SK-N-MC (cell line): ENCODE data around the gene GRIP2.
"Not testable (repeated sequence)": the region's sequence is repeated elsewhere in the genome, so short reads cannot be mapped to it uniquely, and the experiment has no call there.

Experiments used
- DNase-seq: peaks from one replicate; pipeline ENCODE4 v3.0.0-alpha.2; 2011; ENCODE audit warnings: low read depth, low spot score
- H3K27ac ChIP-seq: fragments of 200-600 bp; sonication (generic); 2 replicates; pipeline ENCODE4 v1.5.1; 2016; ENCODE audit warnings: mixed run types
- H3K36me3 ChIP-seq: fragments of 200-600 bp; sonication (generic); 2 replicates; pipeline ENCODE4 v1.6.1; 2017; ENCODE audit warnings: antibody characterized with exemption, low read length, mixed read lengths; ENCODE audit not compliant: insufficient read depth
- H3K4me3 ChIP-seq: fragments of 200-600 bp; sonication (generic); 2 replicates; pipeline ENCODE4 v1.5.1; 2016
- H3K9ac ChIP-seq: fragments of 200-600 bp; sonication (generic); 2 replicates; pipeline ENCODE4 v1.8.0; 2017; ENCODE audit warnings: mixed run types, mixed read lengths; ENCODE audit not compliant: insufficient read length
- H3K9me3 ChIP-seq: fragments of 200-600 bp; sonication (generic); 2 replicates; pipeline ENCODE4 v1.6.1; 2017; ENCODE audit warnings: low read depth, mild to moderate bottlenecking, antibody characterized with exemption, low read length, moderate library complexity, mixed read lengths
- EZH2 ChIP-seq: fragments of 200-600 bp; sonication (generic); IDR thresholded peaks from one replicate; pipeline ENCODE4 v1.6.1; 2017; ENCODE audit warnings: antibody characterized with exemption
- FOXP2 ChIP-seq: optimal IDR thresholded peaks from 2 replicates; pipeline ENCODE3; 2011; ENCODE audit warnings: mild to moderate bottlenecking, moderate library complexity; ENCODE audit not compliant: insufficient read depth; ENCODE audit errors: extremely low read length, control extremely low read depth
- POLR2AphosphoS5 ChIP-seq: IDR thresholded peaks from 2 replicates; pipeline ENCODE4 v1.6.1; 2012; ENCODE audit warnings: mild to moderate bottlenecking, low read depth, low read length, borderline replicate concordance

The GRIP2 gene

GRCh38 chr3:14522129-14522691 is 17.9 kb downstream of the GRIP2 start:
- TF ChIP-seq FOXP2 (no peak), EZH2 (no peak), POLR2AphosphoS5 (no peak)
- Histone ChIP-seq H3K4me3 (no peak overlapping the region), H3K9ac (no peak overlapping the region)

GRCh38 chr3:14521611-14522010 is 18.5 kb downstream of the GRIP2 start:
- H3K36me3 ChIP-seq = no peaks in the 10 kb centered on the region
- no peaks in the 10 kb centered on the region for H3K9me3 ChIP-seq
- no peak overlapping the region for H3K9ac ChIP-seq
- H3K4me3 ChIP-seq = no peak overlapping the region
- TF ChIP-seq POLR2AphosphoS5 (no peak), FOXP2 (no peak), EZH2 (no peak)
- no peak for DNase-seq
- no peak overlapping the region for H3K27ac ChIP-seq

More at GRCh38 chr3:14522129-14522691, 17.9 kb downstream of the GRIP2 start:
- Histone ChIP-seq H3K27ac (no peak overlapping the region), H3K9me3 (no peaks in the 10 kb centered on the region), H3K36me3 (no peaks in the 10 kb centered on the region)
- no peak for DNase-seq

- H3K27ac ChIP-seq = no peak overlapping the region
- H3K4me3 ChIP-seq = no peak overlapping the region
- no peak for DNase-seq
- H3K9ac ChIP-seq = no peak overlapping the region
- TF ChIP-seq EZH2 = no peak
- TF ChIP-seq FOXP2 = no peak
- TF ChIP-seq POLR2AphosphoS5 = no peak
- H3K9me3 ChIP-seq = no peaks in the 10 kb centered on the region
- H3K36me3 ChIP-seq = no peaks in the 10 kb centered on the region
Observed at GRCh38 chr3:14520967-14521366, 19.2 kb downstream of the GRIP2 start.

GRCh38 chr3:14520149-14520548 is 20.0 kb downstream of the GRIP2 start:
- Histone ChIP-seq H3K36me3 (no peaks in the 10 kb centered on the region), H3K4me3 (no peak overlapping the region), H3K27ac (no peak overlapping the region), H3K9me3 (no peaks in the 10 kb centered on the region), H3K9ac (no peak overlapping the region)
- DNase-seq = no peak
- no peak for TF ChIP-seq EZH2
- TF ChIP-seq FOXP2 = no peak
- no peak for TF ChIP-seq POLR2AphosphoS5

GRCh38 chr3:14519406-14519805 is 20.7 kb downstream of the GRIP2 start:
- TF ChIP-seq FOXP2 (no peak), POLR2AphosphoS5 (no peak), EZH2 (no peak)
- DNase-seq = no peak
- Histone ChIP-seq H3K36me3 (no peaks in the 10 kb centered on the region), H3K9me3 (no peaks in the 10 kb centered on the region), H3K4me3 (no peak overlapping the region), H3K27ac (no peak overlapping the region), H3K9ac (no peak overlapping the region)

GRCh38 chr3:14518893-14519292 is 21.2 kb downstream of the GRIP2 start:
- TF ChIP-seq FOXP2 (no peak), EZH2 (no peak), POLR2AphosphoS5 (no peak)
- no peaks in the 10 kb centered on the region for H3K36me3 ChIP-seq
- DNase-seq = no peak
- H3K9me3 ChIP-seq = no peaks in the 10 kb centered on the region
- no peak overlapping the region for H3K4me3 ChIP-seq
- H3K9ac ChIP-seq = no peak overlapping the region
- H3K27ac ChIP-seq = no peak overlapping the region

GRCh38 chr3:14518432-14518802 is 21.7 kb downstream of the GRIP2 start:
- no peak overlapping the region for H3K4me3 ChIP-seq
- no peak overlapping the region for H3K9ac ChIP-seq
- DNase-seq = no peak
- H3K9me3 ChIP-seq = no peaks in the 10 kb centered on the region
- no peak overlapping the region for H3K27ac ChIP-seq
- TF ChIP-seq FOXP2 (no peak), POLR2AphosphoS5 (no peak), EZH2 (no peak)
- no peaks in the 10 kb centered on the region for H3K36me3 ChIP-seq

GRCh38 chr3:14517601-14518431 is 22.3 kb downstream of the GRIP2 start:
- Histone ChIP-seq H3K9ac (no peak overlapping the region), H3K4me3 (no peak overlapping the region), H3K36me3 (no peaks in the 10 kb centered on the region), H3K27ac (no peak overlapping the region), H3K9me3 (no peaks in the 10 kb centered on the region)
- DNase-seq = no peak
- TF ChIP-seq FOXP2 (no peak), EZH2 (no peak), POLR2AphosphoS5 (no peak)

GRCh38 chr3:14516738-14517345 is 23.3 kb downstream of the GRIP2 start:
- no peaks in the 10 kb centered on the region for H3K9me3 ChIP-seq
- no peak overlapping the region for H3K9ac ChIP-seq
- TF ChIP-seq POLR2AphosphoS5 (no peak), EZH2 (no peak), FOXP2 (no peak)

GRCh38 chr3:14515526-14515925 is 24.6 kb downstream of the GRIP2 start:
- not testable (repeated sequence) for H3K9ac ChIP-seq, DNase-seq, H3K4me3 ChIP-seq, H3K9me3 ChIP-seq, H3K36me3 ChIP-seq, H3K27ac ChIP-seq

More at GRCh38 chr3:14516738-14517345, 23.3 kb downstream of the GRIP2 start:
- no peak for DNase-seq
- Histone ChIP-seq H3K4me3 (no peak overlapping the region), H3K36me3 (no peaks in the 10 kb centered on the region), H3K27ac (no peak overlapping the region)
